Parathyroid adenoma (tissue), 2 donors: ENCODE measurements around the gene SLC5A6.

Source experiments
- H2AFZ ChIP-seq: fragments of 300-600 bp; sonication (generic); one replicate; pipeline ENCODE4 v1.7.0; 2017; ENCODE audit warnings: antibody characterized with exemption, mild to moderate bottlenecking
- H3K27ac ChIP-seq: fragments of 300-600 bp; sonication (generic); one replicate; pipeline ENCODE4 v1.7.0; 2017
- H3K27me3 ChIP-seq: fragments of 300-600 bp; sonication (generic); one replicate; pipeline ENCODE4 v1.7.0; 2017; ENCODE audit warnings: low read length; ENCODE audit not compliant: control insufficient read depth, insufficient read depth
- H3K36me3 ChIP-seq: fragments of 300-600 bp; sonication (generic); one replicate; pipeline ENCODE4 v1.7.0; 2017; ENCODE audit warnings: low read length; ENCODE audit not compliant: control insufficient read depth, insufficient read depth
- H3K4me1 ChIP-seq: fragments of 300-600 bp; sonication (generic); one replicate; pipeline ENCODE4 v1.7.0; 2017; ENCODE audit warnings: control low read depth
- H3K4me2 ChIP-seq: fragments of 300-600 bp; sonication (generic); one replicate; pipeline ENCODE4 v1.7.0; 2017; ENCODE audit warnings: low read length
- H3K4me3 ChIP-seq: fragments of 300-600 bp; sonication (generic); one replicate; pipeline ENCODE4 v1.7.0; 2017; ENCODE audit warnings: low read depth, low read length
- H3K79me2 ChIP-seq: fragments of 300-600 bp; sonication (generic); one replicate; pipeline ENCODE4 v1.7.0; 2017; ENCODE audit warnings: control low read depth
- H3K9ac ChIP-seq: fragments of 300-600 bp; sonication (generic); one replicate; pipeline ENCODE4 v1.7.0; 2017; ENCODE audit warnings: mild to moderate bottlenecking
- H3K9me3 ChIP-seq: fragments of 300-600 bp; sonication (generic); one replicate; pipeline ENCODE4 v1.7.0; 2017; ENCODE audit warnings: low read length; ENCODE audit not compliant: control insufficient read depth
- TF ChIP-seq, protein P1 (sequence below): fragments of 300-600 bp; sonication (generic); IDR thresholded peaks from one replicate; pipeline ENCODE4 v1.7.0; 2017; ENCODE audit warnings: antibody characterized with exemption, mild to moderate bottlenecking
- donor health status: primary hyperparathyroidism.

SLC5A6 gene

DNA sequence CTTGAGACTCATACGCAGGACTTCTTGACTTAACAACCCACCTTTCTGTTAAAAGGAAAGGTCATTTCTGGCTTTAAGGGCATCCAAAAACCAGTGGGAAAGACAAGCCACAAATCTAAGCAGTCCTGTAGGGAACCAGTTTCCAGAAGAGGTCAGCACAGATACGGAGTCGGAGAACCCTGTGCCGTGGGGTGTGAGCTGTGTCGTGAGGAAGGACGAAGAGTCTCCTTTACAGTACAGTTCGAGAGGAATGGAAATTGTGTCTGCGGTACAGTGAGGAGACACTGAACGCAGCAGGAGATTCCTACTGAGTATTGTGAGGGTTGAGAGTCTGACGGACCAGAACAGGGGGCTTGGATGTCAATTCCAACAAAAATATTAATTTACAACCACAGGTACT lies 33.0 kb upstream of the SLC5A6 start:
- Histone ChIP-seq H3K4me3 (no peak overlapping the region), H3K9ac (no peak overlapping the region), H3K36me3 (no peaks in the 10 kb centered on the region), H3K9me3 (no peaks in the 10 kb centered on the region), H3K27me3 (no peaks in the 10 kb centered on the region), H3K4me1 (no peaks in the 10 kb centered on the region), H3K4me2 (no peak overlapping the region), H3K79me2 (no peaks in the 10 kb centered on the region), H3K27ac (no peak overlapping the region), H2AFZ (no peak overlapping the region)
- TF ChIP-seq, protein P1, sequence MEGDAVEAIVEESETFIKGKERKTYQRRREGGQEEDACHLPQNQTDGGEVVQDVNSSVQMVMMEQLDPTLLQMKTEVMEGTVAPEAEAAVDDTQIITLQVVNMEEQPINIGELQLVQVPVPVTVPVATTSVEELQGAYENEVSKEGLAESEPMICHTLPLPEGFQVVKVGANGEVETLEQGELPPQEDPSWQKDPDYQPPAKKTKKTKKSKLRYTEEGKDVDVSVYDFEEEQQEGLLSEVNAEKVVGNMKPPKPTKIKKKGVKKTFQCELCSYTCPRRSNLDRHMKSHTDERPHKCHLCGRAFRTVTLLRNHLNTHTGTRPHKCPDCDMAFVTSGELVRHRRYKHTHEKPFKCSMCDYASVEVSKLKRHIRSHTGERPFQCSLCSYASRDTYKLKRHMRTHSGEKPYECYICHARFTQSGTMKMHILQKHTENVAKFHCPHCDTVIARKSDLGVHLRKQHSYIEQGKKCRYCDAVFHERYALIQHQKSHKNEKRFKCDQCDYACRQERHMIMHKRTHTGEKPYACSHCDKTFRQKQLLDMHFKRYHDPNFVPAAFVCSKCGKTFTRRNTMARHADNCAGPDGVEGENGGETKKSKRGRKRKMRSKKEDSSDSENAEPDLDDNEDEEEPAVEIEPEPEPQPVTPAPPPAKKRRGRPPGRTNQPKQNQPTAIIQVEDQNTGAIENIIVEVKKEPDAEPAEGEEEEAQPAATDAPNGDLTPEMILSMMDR = no peak

DNA sequence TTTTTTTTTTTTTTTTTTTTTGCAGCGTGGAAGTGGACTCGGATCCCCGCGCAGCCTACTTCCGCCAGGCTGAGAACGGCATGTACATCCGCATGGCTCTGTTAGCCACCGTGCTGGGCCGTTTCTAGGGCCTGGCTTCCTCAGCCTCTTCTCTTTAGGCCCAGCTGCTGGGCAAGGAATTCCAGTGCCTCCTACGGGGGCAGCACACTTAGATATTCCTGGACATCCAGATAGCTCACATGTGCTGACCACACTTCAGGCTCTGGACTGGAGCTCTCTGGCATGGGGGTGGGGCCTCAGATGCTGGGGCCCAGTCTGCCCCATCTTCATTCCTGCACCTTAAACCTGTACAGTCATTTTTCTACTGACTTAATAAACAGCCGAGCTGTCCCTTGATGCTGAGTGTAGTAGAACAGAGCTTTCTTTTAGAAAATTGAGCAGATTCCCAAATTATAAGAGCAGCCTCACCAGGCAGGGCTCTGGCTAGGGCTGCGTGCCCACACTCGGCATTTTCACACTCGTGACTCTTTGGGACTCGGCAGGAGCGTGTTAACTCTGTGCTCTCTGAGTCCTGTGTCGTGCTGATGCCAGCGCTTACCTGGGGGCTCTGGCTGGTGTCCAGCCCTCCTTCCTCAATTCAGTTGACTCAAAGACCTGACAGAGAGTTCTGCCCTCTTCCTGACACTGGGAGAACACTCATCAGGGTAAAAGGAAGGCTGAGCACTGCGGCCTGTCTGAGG lies 31.5 kb upstream of the SLC5A6 start:
- TF ChIP-seq, protein P1 = no peak
- Histone ChIP-seq H3K4me3 (no peak overlapping the region), H3K9ac (no peak overlapping the region), H3K4me1 (no peaks in the 10 kb centered on the region), H3K27ac (no peak overlapping the region), H3K27me3 (no peaks in the 10 kb centered on the region), H3K9me3 (no peaks in the 10 kb centered on the region), H3K36me3 (no peaks in the 10 kb centered on the region), H3K4me2 (no peak overlapping the region), H3K79me2 (no peaks in the 10 kb centered on the region), H2AFZ (no peak overlapping the region)

DNA sequence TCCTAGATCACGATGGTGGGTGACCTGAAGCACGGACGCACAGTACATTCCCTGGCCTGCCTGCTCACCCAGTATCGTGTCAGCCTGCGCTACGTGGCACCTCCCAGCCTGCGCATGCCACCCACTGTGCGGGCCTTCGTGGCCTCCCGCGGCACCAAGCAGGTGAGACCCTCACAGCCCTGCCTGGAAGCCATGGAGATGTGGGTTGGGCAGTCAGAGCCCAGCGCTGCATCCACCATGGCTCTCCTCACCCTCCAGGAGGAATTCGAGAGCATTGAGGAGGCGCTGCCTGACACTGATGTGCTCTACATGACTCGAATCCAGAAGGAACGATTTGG lies 30.5 kb upstream of the SLC5A6 start:
- Histone ChIP-seq H3K27me3 (no peaks in the 10 kb centered on the region), H2AFZ (no peak overlapping the region), H3K27ac (no peak overlapping the region), H3K4me1 (no peaks in the 10 kb centered on the region), H3K4me2 (no peak overlapping the region), H3K9ac (no peak overlapping the region), H3K4me3 (no peak overlapping the region), H3K79me2 (no peaks in the 10 kb centered on the region), H3K9me3 (no peaks in the 10 kb centered on the region), H3K36me3 (no peaks in the 10 kb centered on the region)
- TF ChIP-seq, protein P1 = no peak

DNA sequence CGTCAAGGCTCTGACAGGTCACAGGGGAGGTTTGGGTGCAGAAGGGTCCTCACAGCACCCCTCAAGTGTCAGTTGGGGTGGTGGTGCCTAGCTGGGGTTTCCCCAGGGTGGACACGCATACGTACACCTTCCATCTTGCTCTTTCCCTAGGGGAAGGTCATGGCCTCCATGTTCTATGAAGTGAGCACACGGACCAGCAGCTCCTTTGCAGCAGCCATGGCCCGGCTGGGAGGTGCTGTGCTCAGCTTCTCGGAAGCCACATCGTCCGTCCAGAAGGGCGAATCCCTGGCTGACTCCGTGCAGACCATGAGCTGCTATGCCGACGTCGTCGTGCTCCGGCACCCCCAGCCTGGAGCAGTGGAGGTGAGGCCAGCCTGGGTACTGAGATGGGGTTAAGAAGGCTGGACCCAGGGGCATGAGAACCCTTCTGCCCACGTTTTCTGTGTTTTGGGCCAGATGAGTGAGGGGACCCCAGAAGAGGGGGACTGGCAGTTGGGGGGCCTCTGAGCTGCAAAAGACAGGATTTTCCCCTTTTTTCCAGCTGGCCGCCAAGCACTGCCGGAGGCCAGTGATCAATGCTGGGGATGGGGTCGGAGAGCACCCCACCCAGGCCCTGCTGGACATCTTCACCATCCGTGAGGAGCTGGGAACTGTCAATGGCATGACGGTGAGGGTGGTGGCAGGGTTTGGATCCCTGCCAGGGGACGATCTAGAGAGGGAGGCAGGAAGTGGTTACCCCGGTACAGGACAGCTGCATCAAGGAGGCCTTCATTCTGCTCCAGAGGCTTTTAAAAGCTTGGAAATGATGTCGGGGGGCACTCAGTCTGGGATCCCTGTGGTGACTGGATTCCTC lies 29.9 kb upstream of the SLC5A6 start:
- no peaks in the 10 kb centered on the region for H3K4me1 ChIP-seq
- no peak overlapping the region for H3K27ac ChIP-seq
- H3K9ac ChIP-seq = no peak overlapping the region
- TF ChIP-seq, protein P1 = no peak
- H3K9me3 ChIP-seq = no peaks in the 10 kb centered on the region
- no peak overlapping the region for H2AFZ ChIP-seq
- no peak overlapping the region for H3K4me2 ChIP-seq
- H3K36me3 ChIP-seq = no peaks in the 10 kb centered on the region
- no peaks in the 10 kb centered on the region for H3K27me3 ChIP-seq
- no peak overlapping the region for H3K4me3 ChIP-seq
- no peaks in the 10 kb centered on the region for H3K79me2 ChIP-seq
